ENCODE measurements around the gene MDM2.
A peak's percentile ranks its signal among the peaks of the same experiment; 100 is the strongest.

The MDM2 gene

GRCh38 chr12:68854078-68854468, 46.1 kb downstream of the MDM2 start:
- no peak for DNase-seq

- DNase-seq = no peak
These were observed 46.6 kb downstream of the MDM2 start for GRCh38 chr12:68854554-68854953.

GRCh38 chr12:68855111-68855510, 47.1 kb downstream of the MDM2 start:
- no peak for DNase-seq

- no peak for DNase-seq
These were observed 47.8 kb downstream of the MDM2 start for GRCh38 chr12:68855771-68856170.

- DNase-seq = no peak
These were observed 48.5 kb downstream of the MDM2 start for GRCh38 chr12:68856510-68856909.

GRCh38 chr12:68861890-68862289, 53.9 kb downstream of the MDM2 start:
- DNase-seq = no peak

GRCh38 chr12:68863109-68863770, 55.3 kb downstream of the MDM2 start:
- DNase-seq = no peak

- DNase-seq = peak; percentile 63
These were observed 56.0 kb downstream of the MDM2 start for GRCh38 chr12:68863886-68864454.

GRCh38 chr12:68864604-68865003, 56.6 kb downstream of the MDM2 start:
- no peak for DNase-seq

- no peak for DNase-seq
These were observed 57.6 kb downstream of the MDM2 start for GRCh38 chr12:68865399-68866164.

- no peak for DNase-seq
These were observed 59.0 kb downstream of the MDM2 start for GRCh38 chr12:68866950-68867349.

- DNase-seq = no peak
These were observed 59.6 kb downstream of the MDM2 start for GRCh38 chr12:68867606-68868005.

- DNase-seq = no peak
These were observed 60.2 kb downstream of the MDM2 start for GRCh38 chr12:68868043-68868790.

- no peak for DNase-seq
These were observed 62.0 kb downstream of the MDM2 start for GRCh38 chr12:68870011-68870410.

- no peak for DNase-seq
These were observed 62.5 kb downstream of the MDM2 start for GRCh38 chr12:68870443-68870842.

GRCh38 chr12:68871396-68871795, 63.4 kb downstream of the MDM2 start:
- DNase-seq = no peak

GRCh38 chr12:68871921-68872320, 63.9 kb downstream of the MDM2 start:
- peak; percentile 7 for DNase-seq

GRCh38 chr12:68873316-68873715, 65.3 kb downstream of the MDM2 start:
- DNase-seq = no peak

- DNase-seq = no peak
These were observed 68.5 kb downstream of the MDM2 start for GRCh38 chr12:68876461-68876860.

- DNase-seq = no peak
These were observed 69.6 kb downstream of the MDM2 start for GRCh38 chr12:68877583-68877982.

GRCh38 chr12:68878283-68878682, 70.3 kb downstream of the MDM2 start:
- DNase-seq = no peak

GRCh38 chr12:68878846-68879245, 70.9 kb downstream of the MDM2 start:
- DNase-seq = no peak

GRCh38 chr12:68880660-68881325, 72.8 kb downstream of the MDM2 start:
- no peak for DNase-seq
